Stimulated activated CD4-positive, alpha-beta T cell treated with anti-CD3 and anti-CD28 coated beads, TNF-alpha, amount 100 ng/mL, for 4 hours (primary cell): ENCODE measurements around the gene TMEM179B.
"Not testable (repeated sequence)": the region's sequence is repeated elsewhere in the genome, so short reads cannot be mapped to it uniquely, and the experiment has no call there.

ENCODE experiments used
- DNase-seq, 3 experiments: peaks; one replicate each; pipeline ENCODE4 v3.0.0-alpha.2; 2020; ENCODE audit warnings: low read depth in 3 of 3

TMEM179B gene, protein sequence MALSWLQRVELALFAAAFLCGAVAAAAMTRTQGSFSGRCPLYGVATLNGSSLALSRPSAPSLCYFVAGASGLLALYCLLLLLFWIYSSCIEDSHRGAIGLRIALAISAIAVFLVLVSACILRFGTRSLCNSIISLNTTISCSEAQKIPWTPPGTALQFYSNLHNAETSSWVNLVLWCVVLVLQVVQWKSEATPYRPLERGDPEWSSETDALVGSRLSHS

DNA sequence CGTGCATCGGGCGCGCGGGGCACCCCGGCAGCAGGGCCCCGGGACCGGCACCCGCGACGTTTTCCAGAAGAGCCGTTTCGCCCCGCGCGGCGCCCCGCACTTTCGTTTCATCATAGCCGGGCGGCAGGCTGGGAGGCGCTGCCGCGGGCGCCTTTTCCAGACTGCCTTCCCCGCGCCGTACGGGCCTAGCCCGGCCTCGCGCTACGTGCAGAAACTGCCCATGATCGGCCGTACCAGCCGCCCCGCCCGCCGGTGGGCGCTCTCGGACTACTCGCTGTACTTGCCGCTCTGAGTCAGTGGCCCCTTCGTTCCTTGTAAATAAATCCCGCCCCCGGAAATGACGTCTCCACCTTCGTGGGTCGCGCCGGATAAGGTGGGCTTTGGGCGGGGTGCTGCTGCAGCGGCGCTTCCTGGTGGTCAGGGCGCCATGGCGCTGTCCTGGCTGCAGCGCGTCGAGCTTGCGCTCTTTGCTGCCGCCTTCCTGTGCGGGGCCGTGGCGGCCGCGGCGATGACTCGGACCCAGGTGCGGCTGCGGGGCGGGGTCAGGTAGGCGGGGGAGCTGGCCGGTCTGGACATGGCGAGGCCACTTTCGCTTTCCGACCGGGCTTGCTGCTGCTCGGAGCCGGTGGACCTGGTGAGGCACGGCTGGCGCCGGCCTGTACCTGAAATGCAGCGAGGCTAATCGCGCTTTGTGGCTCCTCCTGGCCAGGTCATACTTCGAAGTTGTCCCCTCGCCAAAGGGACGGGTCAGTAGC, at the start of gene TMEM179B:
Gene TMEM179B, plus strand, starts transcription at position 398 of the 755 bp plus-strand sequence. Its CDS starts 30 bp downstream, at position 428.
- DNase-seq = peak; percentile 92 to 97 (median 97)

DNA sequence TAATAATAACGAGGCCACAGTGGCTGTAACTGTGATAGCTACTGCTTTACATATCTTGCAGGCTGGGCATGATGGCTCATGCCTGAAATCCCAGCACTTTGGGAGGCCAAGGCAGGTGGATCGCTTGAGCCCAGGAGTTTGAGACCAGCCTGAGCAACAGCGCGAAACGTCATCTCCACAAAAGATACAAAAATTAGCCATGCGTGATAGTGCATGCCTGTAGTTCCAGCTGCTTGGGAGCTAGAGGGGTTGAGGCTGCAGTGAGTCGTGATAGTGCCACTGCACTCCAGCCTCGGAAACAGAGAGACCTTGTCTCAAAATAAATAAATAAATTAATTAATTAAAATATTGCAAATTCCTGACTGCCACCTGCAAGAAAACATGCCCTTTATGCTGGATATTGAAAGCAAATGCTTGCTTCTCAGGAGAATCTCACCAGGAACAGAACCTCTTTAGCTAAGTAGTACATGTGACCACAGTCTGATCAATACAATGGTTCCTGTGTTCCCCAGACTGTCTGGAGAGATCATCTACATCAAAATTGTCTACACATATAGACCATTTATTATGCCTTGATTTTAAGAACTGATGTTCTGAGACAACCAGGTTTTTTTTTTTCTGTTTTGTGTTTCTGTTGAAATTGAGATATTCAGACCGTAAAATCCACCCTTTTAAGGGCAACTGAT, 39.6 kb upstream of the TMEM179B start:
- DNase-seq = no peak

DNA sequence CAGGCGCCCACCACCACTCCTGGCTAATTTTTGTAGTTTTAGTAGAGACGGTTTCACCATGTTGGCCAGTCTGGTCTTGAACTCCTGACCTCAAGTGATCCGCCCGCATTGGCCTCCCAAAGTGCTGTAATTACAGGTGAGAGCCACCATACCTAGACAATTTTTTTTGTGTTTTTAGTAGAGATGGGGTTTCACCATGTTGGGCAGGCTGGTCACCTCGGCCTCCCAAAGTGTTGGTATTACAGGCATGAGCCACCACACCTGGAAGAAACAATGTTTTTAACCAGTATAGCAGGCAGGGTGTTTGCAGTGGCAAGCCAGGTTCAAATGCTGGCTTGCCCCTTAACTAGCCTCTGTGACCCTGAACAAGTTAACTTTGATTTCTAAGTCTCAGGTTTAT, 37.3 kb upstream of the TMEM179B start:
- not testable (repeated sequence) for DNase-seq

DNA sequence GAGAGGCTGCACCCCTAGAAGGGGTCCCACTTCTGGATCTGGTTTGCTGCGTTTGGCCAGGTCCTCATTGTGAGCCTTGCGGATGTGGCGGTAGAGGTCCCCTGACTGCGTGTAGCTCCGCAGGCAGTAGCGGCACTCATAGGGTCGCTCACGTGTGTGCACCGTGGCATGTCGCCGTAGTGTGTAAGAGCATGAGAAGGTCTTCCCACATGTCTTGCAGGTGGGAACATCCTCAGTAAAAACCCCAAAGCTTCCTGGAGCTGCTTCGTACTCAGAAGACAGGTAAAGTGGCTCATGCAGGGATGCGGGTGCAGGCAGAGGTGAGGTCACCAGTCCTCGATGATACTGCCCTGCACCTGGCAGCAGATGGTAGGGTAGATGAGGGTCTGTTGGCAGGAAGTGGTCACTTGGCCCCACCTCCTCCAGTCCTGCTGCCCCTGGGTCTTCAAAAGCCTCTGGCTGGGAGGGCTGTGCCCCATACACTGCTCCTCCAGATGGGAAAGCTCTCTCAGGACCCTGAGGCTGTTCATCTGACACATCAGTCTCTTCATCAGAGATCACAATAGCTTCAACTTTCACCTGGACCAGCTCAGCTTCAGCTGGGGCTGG, 34.9 kb upstream of the TMEM179B start:
- DNase-seq = no peak

DNA sequence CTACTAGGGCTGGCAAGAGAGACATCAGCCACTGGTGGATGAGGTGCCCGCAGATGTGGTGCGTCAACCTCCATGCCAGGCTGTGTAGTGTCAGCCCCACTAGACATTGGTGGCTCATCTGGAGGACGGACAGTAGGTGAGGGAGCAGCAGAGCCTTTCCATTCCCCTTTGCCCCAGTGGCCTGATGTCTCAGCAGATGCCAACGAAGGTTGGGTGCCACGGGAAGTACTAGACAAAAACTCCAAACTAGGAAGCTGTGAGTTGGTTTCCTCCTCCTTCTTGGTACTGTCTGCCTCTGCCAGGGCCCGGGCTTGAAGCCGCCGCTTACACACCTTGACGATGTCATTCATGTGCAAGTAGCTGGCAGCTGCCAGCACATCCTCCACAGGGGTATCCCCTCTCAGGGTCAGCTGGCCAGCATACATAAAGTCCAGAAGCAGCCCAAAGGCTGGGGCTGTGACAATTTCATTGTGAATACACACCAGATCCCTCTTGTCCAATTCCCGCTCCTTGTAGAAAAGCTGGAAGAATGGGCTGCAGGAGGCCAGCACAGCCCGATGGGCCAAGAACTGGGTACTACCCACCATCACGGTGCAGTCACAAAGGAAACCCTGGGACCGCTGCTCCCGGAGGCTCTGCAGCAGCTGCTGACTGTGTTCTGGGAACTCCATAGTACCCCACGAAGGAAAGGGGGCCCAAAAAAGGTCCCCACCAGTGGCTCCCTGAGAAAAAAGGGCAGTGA, 34.0 kb upstream of the TMEM179B start:
- DNase-seq = no peak

DNA sequence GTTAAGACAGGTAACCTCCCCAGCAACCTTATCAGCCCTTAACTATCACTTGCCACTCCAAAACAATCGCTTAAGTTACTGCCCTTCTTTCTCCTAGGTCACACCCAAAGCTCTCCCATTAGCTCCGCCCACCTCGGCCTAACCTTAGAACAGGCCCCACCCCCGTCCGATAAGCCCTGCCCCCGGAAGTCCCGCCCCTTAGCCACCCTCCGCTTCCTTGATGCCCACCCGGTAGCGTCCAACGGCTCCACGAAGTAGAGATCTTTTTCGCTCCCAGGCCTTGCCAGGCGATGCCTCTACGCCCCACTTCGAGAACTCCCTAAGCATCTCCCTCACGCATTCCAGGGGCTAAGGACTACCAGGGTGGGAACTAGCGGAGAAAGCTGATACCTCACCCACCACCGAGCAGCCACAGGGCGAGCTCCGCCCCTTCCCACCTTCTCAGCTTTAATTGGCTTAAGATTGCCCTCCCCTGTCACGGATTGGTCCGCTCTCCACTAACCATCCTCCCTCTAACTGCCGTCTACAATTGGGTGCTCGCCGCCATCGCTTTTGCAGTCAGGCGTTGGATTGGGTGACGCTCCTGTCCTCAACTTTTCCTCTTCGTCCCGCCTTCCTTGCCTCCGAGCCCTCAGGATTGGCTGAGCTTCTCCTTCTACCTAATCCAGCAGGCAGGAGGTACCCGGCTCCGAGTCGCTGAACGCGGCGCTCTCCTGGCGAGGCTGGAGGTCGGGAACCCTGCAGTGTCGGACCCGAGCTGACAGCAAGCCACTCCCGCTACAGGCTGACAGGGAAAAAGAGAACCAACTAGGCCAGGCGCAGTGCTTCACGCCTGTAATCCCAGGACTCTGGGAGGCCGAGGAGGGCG, 33.2 kb upstream of the TMEM179B start, which contains the start of gene ZBTB3:
Gene ZBTB3, minus strand, starts transcription at position 425 of the 868 bp plus-strand sequence. CDS start 496 bp downstream, outside the sequence.
- peak; percentile 94 to 96 (median 94) for DNase-seq

DNA sequence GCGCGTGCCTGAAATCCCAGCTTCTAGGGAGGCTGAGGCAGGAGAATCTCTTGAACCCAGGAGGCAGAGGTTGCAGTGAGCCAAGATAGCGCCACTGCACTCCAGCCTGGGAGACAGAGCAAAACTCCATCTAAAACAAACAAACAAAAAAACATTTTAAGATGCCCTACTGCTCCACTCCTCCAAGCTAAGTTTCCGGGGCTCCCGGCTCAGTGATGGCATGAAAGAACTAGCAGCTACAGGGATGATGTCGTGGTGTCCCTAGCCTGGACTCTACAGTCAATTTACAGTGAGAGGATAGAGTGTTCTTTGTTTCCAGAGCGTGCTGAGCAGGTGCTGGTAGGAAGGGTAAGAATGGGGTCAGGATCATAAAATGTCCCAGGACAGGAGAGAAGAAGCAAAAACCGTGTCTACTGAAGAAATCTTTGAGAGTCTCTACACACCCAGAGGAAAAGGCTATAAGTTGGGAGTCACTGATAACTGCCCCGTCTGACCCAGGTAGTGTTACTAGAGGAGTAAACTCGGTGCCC, 32.1 kb upstream of the TMEM179B start:
- DNase-seq = no peak

DNA sequence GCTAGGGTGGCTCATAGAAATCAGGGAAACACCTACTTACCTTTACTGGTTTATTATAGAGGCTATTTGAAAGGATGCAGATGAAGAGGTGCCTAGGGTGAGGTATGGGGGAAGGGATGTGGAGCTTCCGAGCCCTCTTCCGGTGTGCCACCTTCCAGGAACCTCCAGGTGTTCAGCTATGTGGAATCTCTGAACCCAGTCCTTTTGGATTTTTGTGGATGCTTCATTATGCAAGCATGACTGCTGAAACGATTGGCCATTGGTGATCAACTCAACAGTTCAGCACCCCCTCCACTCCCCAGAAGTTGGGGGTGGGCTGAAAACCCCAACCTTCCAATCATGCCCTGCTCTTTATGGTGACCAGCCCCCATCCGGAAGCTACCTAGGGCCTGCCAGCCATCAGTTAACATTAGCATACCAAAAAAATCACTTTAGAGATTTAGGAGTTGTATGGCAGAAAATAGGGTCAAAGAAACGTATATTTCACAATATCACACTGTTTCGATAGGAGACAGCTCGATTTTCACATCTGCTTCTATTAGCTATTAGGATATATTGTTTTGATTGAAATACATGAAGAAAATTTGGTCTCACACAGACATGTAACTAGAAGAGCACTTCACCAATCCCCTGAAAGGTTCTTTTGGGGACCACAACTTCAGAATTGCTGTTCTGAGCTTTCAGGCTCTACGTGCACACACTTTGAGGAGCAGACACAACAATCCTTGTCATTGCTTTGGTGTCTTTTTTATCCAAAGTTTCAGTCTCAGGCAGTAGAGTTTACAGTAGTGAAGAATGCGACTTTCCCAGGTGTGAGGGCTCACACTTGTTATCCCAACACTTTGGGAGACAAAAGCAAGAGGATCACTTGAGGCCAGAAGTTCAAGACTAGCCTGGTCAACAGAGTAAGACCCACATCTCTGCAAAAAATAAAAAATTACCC, 29.1 kb upstream of the TMEM179B start:
- no peak for DNase-seq

DNA sequence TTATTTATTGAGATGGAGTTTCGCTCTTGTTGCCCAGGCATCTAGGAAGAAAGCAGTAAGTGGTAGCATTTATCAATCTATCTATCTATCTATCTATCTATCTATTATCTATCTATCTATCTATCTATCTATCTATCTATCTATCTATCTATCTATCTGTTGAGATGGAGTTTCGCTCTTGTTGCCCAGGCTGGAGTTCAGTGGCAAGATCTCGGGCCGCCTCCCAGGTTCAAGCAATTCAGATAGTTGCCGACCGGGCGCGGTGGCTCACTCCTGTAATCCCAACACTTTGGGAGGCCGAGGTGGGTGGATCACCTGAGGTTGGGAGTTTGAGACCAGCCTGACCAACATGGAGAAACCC, 26.4 kb upstream of the TMEM179B start:
- DNase-seq = not testable (repeated sequence)

DNA sequence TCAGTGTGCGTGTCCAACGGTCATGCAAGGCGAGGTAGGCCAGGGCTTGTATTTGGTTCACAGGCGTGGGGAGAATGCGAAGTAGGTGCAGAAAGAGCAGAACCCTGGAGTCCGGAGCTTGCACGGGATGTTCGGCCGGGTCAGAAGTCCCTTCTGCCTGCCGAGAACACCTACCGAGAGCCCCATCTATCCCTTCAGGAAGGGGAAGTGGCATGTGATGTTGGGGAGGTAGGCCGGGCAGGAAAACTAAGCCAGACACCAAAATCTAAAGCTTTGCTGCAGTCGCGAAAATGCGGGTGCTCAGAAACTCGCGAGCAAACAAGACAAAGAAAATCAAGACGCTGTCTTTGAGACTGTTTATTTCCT, 16.4 kb upstream of the TMEM179B start:
- DNase-seq = no peak

DNA sequence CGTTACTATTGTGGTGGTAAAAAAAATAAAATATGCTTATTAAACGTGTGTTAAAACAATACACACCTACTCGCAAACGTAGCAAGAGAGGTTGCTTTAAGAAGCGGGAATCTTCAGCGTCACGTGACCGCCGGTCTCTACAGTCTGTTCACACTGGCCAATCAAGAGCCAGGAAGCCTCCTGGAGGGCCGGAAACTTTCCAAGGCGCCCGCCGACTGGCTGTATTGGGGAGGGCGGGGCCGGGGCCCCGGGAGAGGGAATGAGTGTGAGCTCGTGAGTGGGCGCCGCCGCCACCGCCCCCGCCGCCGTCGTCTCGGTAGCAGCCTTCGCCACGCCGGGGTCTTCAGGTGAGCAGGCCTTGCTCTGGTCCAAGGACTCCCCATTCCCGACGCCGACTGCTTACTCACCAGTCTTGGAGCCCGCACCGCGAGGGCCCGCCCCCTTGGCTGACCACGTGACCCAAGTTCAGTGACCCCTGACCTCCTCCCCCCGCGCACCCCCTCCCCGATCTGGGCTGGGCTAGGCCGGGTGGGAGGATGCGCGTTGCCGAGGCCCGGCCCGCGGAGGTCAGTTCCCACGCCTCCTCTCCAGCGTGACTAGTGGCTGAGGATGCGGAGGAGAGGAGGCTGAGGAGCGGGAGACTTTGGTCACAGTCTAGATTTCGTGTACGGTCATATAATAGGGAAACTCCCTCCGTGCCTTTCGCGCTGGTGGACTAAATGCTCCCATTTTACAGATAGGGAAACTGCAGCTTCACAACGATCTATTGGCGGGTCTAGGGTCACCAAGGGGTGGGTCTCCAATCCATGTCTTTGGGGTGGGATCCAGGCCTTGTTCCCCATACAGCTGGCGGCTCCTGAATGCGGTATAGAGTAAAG, 15.8 kb upstream of the TMEM179B start, which contains the start of gene TAF6L:
Gene TAF6L, plus strand, starts transcription at position 253 of the 878 bp plus-strand sequence. CDS start 4,388 bp downstream, outside the sequence.
- peak; percentile 85 to 89 (median 85) for DNase-seq

DNA sequence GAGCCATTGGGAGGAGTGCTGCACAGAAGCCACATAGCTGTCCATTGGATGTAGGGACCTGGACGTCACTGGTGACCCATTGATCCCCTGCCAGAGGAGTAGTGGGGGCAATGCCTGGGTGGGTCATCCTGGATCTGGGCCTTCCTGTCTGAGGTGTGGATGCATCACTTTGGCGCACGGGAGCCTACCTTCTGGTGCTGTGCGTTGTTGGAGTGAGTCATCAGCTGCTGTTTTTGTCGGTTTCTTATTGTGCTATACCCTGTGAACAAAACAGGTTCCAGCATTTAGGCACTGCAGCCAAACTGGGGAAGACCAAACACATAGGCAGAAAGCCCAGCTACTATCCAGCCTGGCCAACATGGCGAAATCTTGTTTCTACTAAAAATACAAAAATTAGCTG, 12.8 kb upstream of the TMEM179B start:
- DNase-seq = no peak

DNA sequence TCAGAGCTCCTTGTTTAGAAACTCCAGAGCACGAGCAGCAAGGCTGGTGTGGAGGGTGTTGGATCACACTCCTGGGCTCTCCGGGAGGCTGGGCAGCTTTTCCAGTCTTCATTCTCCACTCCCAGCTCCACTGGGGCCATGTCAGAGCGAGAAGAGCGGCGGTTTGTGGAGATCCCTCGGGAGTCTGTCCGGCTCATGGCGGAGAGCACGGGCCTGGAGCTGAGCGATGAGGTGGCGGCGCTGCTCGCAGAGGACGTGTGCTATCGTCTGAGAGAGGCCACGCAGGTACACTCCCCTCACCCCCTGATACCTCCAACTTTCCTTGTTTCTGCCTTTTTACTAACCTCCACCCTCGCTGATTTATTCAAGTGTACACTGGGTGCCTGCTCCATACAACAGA, 11.6 kb upstream of the TMEM179B start:
- no peak for DNase-seq

DNA sequence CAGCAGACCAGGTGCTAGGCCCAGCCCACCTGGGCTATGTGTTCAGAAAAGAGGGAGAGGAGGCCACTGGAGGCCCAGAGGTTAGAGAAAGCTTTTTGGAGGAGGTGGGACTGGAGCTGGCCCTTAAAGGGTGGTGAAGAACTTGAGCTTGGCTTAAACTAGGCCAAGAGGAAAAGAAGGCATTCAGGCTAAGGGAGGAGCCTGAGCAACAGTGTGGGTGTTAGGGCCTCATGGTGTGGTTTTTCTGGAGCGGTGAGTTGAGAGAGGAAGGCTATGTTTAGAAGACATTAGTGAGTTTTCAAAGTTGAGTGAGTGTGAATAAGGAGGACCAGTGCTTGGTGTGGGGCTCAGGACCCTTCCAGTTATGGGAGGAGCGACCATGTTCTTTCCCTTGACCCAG, 9.8 kb upstream of the TMEM179B start:
- DNase-seq = no peak

DNA sequence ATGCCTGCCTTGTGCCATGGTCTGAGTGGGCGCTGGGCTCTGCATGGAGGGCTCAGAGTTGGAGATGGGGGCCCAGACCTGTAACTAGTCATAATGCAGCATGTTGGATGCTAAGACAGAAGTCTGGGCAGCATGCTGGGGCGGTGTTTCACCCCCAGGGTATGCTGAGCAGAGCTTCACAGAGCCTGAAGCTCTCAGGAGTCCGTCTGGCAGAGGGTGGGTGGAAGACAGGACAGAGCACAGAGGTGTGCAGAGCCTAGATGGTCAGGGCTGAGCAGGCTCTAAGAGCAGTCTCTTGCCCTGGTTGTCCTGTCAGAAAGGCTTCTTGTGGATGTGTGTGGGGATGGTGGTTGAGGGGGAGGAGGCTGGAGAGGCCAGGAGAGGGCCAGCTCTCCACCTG, 8.8 kb upstream of the TMEM179B start:
- DNase-seq = no peak

DNA sequence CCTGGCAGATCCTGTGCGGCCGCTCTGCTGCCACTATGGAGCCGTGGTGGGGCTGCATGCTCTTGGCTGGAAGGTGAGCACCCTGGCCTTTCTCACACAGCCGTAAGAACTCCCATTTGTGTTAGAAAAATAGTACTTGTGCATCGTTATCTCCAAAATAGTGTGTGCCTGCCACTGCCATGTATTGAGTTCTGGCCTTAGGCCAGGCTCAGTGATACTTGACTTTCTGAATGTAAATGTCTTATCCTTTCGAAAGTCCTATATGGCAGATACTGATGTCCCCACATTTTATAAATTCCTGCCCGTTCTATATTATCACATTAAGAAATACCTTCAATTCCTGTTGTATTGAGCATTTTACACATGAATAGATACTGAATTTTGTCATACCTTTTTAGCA, 4.4 kb upstream of the TMEM179B start:
- DNase-seq = no peak

DNA sequence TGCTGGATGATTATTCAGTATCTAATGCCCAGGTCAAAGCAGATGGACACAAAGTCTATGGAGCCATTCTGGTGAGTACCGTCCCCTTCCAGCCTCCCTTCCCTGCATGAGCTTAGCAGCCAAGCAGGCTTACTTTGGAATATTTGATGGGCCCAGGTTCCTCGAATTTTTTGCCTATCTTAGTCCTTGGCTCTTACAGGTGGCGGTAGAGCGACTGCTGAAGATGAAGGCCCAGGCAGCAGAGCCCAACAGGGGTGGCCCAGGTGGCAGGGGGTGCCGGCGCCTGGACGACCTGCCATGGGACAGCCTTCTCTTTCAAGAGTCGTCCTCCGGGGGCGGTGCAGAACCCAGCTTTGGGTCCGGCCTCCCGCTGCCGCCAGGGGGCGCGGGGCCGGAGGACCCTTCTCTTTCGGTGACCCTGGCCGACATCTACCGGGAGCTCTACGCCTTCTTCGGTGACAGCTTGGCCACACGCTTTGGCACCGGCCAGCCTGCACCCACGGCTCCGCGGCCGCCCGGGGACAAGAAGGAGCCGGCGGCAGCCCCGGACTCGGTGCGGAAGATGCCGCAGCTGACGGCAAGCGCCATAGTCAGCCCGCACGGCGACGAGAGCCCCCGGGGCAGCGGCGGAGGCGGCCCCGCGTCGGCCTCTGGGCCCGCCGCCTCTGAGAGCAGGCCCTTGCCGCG, 741 bp upstream of the TMEM179B start:
- peak; percentile 70 to 74 (median 73) for DNase-seq
